ENCODE measurements around the gene STK33.

Gene STK33

GRCh38 chr11:8383627-8384026, 210.4 kb downstream of the STK33 start:
- Mint-ChIP-seq H3K36me3 (no peaks in the 10 kb centered on the region), H3K27ac (no peak overlapping the region), H3K4me3 (no peak overlapping the region), H3K27me3 (peaks cover 2% of the 10 kb centered on the region), H3K4me1 (no peaks in the 10 kb centered on the region), H3K9me3 (no peaks in the 10 kb centered on the region)

DNA sequence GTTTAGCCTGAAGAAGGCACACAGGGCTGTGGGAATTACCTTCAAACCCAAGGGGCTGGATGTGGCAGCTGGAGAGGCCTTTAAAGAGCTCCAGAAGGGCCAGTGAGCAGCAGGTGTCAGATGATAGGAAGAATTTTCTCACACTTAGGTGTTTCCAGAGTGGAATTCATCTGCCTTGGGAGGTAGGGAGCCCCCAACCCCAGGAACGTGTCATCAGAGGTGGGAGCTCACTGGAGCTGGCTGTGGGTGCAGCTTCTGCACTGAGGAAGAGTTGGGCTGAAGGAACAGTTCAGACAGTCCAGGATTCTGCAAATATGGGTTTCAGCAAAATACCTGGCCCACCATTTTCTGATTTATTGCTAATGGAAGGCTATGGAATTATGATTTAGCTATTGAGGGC, 210.8 kb downstream of the STK33 start:
- Mint-ChIP-seq H3K4me1 (no peaks in the 10 kb centered on the region), H3K4me3 (no peak overlapping the region), H3K36me3 (no peaks in the 10 kb centered on the region), H3K27me3 (peaks cover 2% of the 10 kb centered on the region), H3K9me3 (no peaks in the 10 kb centered on the region), H3K27ac (no peak overlapping the region)

GRCh38 chr11:8382436-8383053, 211.5 kb downstream of the STK33 start:
- Mint-ChIP-seq H3K4me3 (no peak overlapping the region), H3K9me3 (no peaks in the 10 kb centered on the region), H3K36me3 (no peaks in the 10 kb centered on the region), H3K27ac (no peak overlapping the region), H3K4me1 (no peaks in the 10 kb centered on the region), H3K27me3 (peaks cover 4% of the 10 kb centered on the region)

DNA sequence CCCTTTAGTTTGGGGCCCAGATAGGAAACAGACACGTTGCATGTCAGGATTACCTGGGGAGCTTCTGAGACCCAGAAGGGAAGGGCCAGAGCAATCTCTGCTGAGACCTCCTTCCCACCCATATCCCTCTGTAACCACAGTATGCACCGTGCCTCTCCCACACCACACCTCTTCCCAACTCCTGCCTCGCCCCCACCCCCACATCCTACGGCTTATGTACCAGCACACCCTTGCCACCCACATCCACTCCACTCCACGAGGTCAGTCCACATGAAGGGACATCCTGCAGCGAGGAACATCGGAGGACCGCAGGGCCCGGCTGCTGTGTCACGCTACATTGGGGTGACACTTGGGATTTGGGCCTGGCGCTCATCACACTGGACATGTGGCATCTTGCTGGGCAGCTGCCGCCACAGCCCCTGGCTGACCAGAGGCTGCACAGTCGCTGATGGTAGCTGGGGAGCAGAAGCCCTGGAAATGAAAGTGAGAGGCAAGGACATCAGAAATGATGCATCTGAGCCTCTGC, 212.1 kb downstream of the STK33 start:
- H3K4me3 Mint-ChIP-seq: no peak overlapping the region
- peaks cover 6% of the 10 kb centered on the region for H3K27me3 Mint-ChIP-seq
- H3K9me3 Mint-ChIP-seq: no peaks in the 10 kb centered on the region
- no peaks in the 10 kb centered on the region for H3K4me1 Mint-ChIP-seq
- no peak overlapping the region for H3K27ac Mint-ChIP-seq
- H3K36me3 Mint-ChIP-seq: no peaks in the 10 kb centered on the region

- no peak overlapping the region for H3K27ac Mint-ChIP-seq
- H3K9me3 Mint-ChIP-seq: no peaks in the 10 kb centered on the region
- no peaks in the 10 kb centered on the region for H3K4me1 Mint-ChIP-seq
- H3K27me3 Mint-ChIP-seq: peaks cover 7% of the 10 kb centered on the region
- H3K4me3 Mint-ChIP-seq: no peak overlapping the region
- no peaks in the 10 kb centered on the region for H3K36me3 Mint-ChIP-seq
These were observed 212.7 kb downstream of the STK33 start for GRCh38 chr11:8381343-8381742.

DNA sequence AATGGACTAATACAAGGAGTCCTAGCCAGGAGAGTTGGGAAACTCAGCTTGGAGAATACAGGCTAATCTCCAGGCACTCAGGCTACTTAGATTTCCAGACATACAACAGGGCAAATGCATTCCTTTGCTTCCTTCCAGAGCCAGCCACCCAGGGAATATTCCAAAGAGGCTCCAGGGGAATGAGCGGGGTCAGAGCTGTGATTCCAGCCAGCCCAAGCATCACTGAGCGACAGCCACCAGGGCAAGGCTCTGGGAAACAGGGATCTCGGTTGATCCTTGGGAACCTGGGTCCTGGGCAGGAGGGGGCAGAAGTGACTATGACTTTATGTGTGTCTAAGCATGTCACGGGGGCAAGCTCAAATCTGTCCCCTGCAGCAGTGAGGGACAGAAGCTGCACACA, 218.1 kb downstream of the STK33 start:
- no peaks in the 10 kb centered on the region for H3K36me3 Mint-ChIP-seq

GRCh38 chr11:8375460-8375859, 218.6 kb downstream of the STK33 start:
- Mint-ChIP-seq H3K4me3 (no peak overlapping the region), H3K36me3 (no peaks in the 10 kb centered on the region), H3K4me1 (no peaks in the 10 kb centered on the region), H3K27me3 (peaks cover 8% of the 10 kb centered on the region), H3K9me3 (no peaks in the 10 kb centered on the region), H3K27ac (no peak overlapping the region)

More for the DNA sequence above, 218.1 kb downstream of the STK33 start:
- no peaks in the 10 kb centered on the region for H3K4me1 Mint-ChIP-seq
- no peak overlapping the region for H3K27ac Mint-ChIP-seq
- peaks cover 8% of the 10 kb centered on the region for H3K27me3 Mint-ChIP-seq
- no peaks in the 10 kb centered on the region for H3K9me3 Mint-ChIP-seq
- H3K4me3 Mint-ChIP-seq: no peak overlapping the region

DNA sequence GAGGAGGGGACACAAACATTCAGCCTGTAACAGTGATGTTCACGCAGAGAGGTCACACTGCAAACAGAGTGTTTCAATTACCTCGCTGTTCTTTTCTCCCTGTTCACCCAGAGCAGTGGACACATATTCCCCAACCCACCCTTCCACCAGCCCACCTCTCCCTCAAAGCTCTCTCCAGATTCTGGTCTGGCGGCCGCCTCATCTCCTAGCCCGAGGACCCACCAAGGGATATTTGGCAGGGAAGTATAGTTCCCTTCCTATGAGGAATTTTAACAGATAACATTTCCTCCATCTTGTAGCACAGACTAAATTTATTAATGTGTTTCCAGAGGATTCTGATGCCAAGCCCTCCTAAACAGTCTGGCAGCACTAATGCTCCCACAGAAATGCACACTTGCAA, 219.3 kb downstream of the STK33 start:
- H3K4me3 Mint-ChIP-seq: no peak overlapping the region
- H3K9me3 Mint-ChIP-seq: no peaks in the 10 kb centered on the region
- H3K27ac Mint-ChIP-seq: no peak overlapping the region
- no peaks in the 10 kb centered on the region for H3K36me3 Mint-ChIP-seq
- H3K4me1 Mint-ChIP-seq: no peaks in the 10 kb centered on the region
- peaks cover 7% of the 10 kb centered on the region for H3K27me3 Mint-ChIP-seq

DNA sequence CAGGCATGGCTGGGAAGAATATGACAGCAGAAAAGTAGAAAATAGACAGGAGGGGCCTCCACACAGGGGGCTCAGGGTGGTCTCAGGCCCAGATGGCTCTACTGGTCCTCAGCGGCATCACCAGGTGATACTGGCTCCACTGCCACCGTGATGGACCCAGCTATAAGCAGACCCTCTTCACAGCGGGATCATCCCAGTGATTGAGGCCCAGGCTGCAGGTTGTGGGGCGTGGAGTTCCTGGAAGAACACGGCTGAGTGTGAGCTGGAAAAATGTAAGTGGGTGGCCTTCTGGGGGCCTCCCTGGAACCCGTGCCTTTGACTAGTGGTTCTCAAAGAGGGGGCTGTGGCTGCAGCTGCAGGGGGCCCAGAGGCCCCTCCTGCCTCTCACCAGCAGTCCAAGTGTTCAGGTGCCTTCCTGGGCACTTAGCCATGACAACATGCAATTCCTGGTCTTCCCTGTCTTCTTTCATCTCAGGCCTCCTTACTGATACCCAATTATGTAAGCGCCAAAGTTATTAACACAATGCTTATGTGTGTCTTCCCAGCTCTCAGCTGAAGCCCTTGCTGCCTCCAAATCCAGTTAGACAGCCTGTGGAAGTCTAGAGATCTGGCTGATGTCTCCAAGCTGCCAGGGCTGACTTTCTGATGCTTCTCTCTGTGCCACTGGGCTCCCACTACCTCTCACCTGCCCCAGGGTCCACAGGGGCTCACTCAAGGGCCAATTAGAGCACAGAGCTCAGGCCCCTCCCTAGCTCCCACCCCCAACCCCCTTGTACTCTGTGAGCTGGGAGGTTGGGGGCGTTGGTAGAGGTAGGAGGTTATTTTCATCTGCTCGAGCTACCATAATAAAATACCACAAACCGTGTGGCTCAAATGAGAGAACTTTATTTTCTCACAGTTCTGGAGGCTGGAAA, 220.3 kb downstream of the STK33 start:
- no peaks in the 10 kb centered on the region for H3K4me1 Mint-ChIP-seq
- no peak overlapping the region for H3K4me3 Mint-ChIP-seq
- no peak overlapping the region for H3K27ac Mint-ChIP-seq
- peaks cover 6% of the 10 kb centered on the region for H3K27me3 Mint-ChIP-seq
- H3K9me3 Mint-ChIP-seq: no peaks in the 10 kb centered on the region
- no peaks in the 10 kb centered on the region for H3K36me3 Mint-ChIP-seq

- H3K36me3 Mint-ChIP-seq: no peaks in the 10 kb centered on the region
- H3K9me3 Mint-ChIP-seq: no peaks in the 10 kb centered on the region
- H3K27ac Mint-ChIP-seq: no peak overlapping the region
- no peaks in the 10 kb centered on the region for H3K4me1 Mint-ChIP-seq
- no peak overlapping the region for H3K4me3 Mint-ChIP-seq
- H3K27me3 Mint-ChIP-seq: peaks cover 5% of the 10 kb centered on the region
These were observed 221.2 kb downstream of the STK33 start for GRCh38 chr11:8372641-8373381.

- Mint-ChIP-seq H3K27ac (no peak overlapping the region), H3K27me3 (peaks cover 1% of the 10 kb centered on the region), H3K4me3 (no peak overlapping the region), H3K36me3 (no peaks in the 10 kb centered on the region), H3K9me3 (no peaks in the 10 kb centered on the region), H3K4me1 (no peaks in the 10 kb centered on the region)
These were observed 222.5 kb downstream of the STK33 start for GRCh38 chr11:8371516-8371884.

DNA sequence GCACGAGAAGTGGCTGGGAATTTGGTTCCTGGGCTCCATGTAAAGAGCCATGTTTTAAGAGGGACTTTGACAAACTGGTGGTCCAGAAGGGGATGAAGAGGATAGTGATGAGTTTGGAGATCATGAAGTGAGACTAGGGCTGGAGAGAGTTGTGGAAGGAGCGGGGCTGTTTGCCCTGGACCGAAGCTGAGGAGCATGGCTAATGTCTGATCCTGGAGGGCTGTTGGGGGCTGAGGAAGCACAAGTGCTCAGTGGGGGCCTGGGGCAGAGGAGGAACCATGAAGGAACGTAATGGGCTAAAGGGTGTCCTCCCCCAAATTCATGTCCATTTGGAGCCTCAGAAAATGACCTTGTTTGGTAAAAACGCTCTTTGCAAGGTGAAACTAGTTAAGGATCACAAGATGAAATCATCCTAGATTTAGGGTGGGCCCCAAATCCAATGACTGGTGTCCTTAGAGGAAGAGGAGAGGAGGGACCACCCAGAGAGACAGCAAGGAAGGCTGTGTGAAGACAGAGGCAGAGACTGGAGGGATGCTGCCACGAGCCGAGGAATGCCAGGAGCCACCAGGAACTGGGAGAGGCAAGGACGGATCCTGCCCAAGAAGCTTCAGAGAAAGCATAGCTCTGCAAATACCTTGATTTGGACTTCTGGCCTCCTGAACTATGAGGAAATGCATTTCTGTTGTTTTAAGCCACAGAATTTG, 223.1 kb downstream of the STK33 start:
- Mint-ChIP-seq H3K9me3 (no peaks in the 10 kb centered on the region), H3K4me1 (no peaks in the 10 kb centered on the region), H3K36me3 (no peaks in the 10 kb centered on the region), H3K27me3 (peaks cover 1% of the 10 kb centered on the region), H3K4me3 (no peak overlapping the region), H3K27ac (no peak overlapping the region)

- no peaks in the 10 kb centered on the region for H3K9me3 Mint-ChIP-seq
- H3K27me3 Mint-ChIP-seq: peaks cover 1% of the 10 kb centered on the region
- H3K36me3 Mint-ChIP-seq: no peaks in the 10 kb centered on the region
- H3K4me3 Mint-ChIP-seq: no peak overlapping the region
- H3K27ac Mint-ChIP-seq: no peak overlapping the region
- H3K4me1 Mint-ChIP-seq: no peaks in the 10 kb centered on the region
These were observed 224.3 kb downstream of the STK33 start for GRCh38 chr11:8369592-8370205.

- H3K27me3 Mint-ChIP-seq: no peaks in the 10 kb centered on the region
- no peaks in the 10 kb centered on the region for H3K9me3 Mint-ChIP-seq
- no peaks in the 10 kb centered on the region for H3K36me3 Mint-ChIP-seq
- no peaks in the 10 kb centered on the region for H3K4me1 Mint-ChIP-seq
- H3K27ac Mint-ChIP-seq: no peak overlapping the region
- no peak overlapping the region for H3K4me3 Mint-ChIP-seq
These were observed 225.3 kb downstream of the STK33 start for GRCh38 chr11:8368772-8369171.

GRCh38 chr11:8368194-8368593, 225.8 kb downstream of the STK33 start:
- H3K27ac Mint-ChIP-seq: no peak overlapping the region
- H3K4me1 Mint-ChIP-seq: no peaks in the 10 kb centered on the region
- H3K36me3 Mint-ChIP-seq: no peaks in the 10 kb centered on the region
- no peaks in the 10 kb centered on the region for H3K27me3 Mint-ChIP-seq
- H3K4me3 Mint-ChIP-seq: no peak overlapping the region
- H3K9me3 Mint-ChIP-seq: no peaks in the 10 kb centered on the region

Data from activated naive CD4-positive, alpha-beta T cell treated with anti-CD3 and anti-CD28 coated beads, Interleukin-2, amount 50 U/mL, for 24 hours (primary cell).